ENCODE measurements around the gene ALKBH5.

The ALKBH5 gene

GRCh38 chr17:18224053-18224386, 40.4 kb downstream of the ALKBH5 start:
- no peak for DNase-seq (ENCODE audit: low read depth)

- peak; percentile 28 for DNase-seq (ENCODE audit: low read depth)
These were observed 40.9 kb downstream of the ALKBH5 start for GRCh38 chr17:18224387-18225120.

DNA sequence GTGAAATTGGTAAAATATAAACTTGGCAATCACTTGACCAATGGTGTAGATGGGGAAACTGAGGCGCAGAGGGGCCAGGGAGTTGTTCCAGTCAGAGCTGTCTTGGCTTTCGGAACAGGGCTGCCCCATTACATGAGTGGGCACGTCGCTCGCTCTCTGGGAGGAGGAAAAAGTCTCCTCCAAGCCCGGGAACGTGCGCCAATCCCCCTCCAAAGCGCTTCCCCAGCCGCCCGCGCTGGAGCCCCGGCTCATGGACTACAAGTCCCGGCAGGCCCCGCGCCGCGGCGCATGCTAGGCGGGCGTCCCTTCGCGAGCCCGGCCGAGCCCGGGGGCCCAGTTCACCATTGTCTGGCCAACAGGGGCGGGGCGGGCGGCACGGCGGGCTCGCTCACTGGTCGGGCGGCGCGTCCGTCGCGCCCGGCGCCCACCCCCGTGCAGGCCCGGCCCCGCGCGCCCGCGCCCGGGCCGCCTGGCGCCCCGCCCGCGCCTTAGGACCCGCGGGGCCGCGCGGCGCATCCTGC, 41.6 kb downstream of the ALKBH5 start, which contains the start of gene LLGL1:
LLGL1 (plus strand) TSS at position 515 of the 521 bp plus-strand sequence. CDS start 48 bp downstream, outside the sequence.
- peak; percentile 95 for DNase-seq (ENCODE audit: low read depth)

- DNase-seq (ENCODE audit: low read depth) = no peak
These were observed 42.1 kb downstream of the ALKBH5 start for GRCh38 chr17:18225642-18226283.

DNA sequence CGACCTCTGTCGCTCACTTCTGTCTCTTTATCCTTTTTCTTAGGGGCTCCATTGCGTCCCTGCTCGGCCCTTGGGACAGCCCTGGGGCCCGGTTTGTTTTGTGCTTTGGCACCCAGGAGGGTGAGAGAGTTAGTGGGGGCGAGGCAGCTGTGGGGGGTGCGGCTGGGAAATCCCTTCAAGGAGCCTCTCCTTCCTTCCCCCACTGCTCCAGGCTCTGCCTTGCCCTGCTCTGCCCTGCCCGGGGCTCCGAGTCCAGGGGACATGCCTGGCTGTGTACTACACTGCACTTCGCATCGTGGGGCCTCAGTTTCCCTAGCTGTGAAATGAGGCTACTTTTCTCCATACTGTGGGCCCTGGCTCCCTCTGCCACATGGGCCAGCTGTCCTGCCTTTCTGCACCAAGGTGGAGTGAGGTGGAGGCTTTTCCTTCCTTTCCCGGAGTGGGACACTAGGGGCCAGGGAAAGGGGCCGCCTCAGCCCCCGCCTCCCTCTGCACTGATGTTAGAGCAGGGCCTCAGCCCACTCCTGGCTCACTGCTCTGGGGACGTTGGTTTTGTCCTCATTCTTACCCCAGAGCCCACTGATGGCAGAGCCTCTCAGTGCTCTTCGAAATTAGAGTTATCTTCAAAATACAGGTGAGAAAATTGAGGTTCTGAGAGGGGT, 42.8 kb downstream of the ALKBH5 start:
- DNase-seq (ENCODE audit: low read depth) = no peak

DNA sequence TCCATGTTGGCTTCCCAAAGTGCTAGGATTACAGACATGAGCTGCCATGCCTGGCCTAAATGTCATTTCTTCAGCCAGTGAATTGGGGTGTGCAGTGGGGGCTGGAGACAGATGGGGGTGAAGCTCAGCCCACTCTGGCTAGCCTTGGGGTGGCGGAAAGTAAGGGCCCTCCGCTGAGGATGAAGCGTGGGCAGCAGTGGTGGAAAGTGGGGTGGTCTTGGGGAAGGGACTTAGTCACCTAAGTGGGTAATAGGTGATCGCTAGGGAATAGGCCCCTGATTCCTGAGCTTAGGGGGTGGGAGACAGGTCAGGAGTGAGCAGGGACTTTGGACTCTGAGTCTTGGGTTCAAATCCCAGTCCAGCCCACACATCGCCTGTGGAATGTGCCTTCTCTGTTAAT, 44.0 kb downstream of the ALKBH5 start:
- DNase-seq (ENCODE audit: low read depth) = no peak

- no peak for DNase-seq (ENCODE audit: low read depth)
These were observed 44.6 kb downstream of the ALKBH5 start for GRCh38 chr17:18228176-18228682.

DNA sequence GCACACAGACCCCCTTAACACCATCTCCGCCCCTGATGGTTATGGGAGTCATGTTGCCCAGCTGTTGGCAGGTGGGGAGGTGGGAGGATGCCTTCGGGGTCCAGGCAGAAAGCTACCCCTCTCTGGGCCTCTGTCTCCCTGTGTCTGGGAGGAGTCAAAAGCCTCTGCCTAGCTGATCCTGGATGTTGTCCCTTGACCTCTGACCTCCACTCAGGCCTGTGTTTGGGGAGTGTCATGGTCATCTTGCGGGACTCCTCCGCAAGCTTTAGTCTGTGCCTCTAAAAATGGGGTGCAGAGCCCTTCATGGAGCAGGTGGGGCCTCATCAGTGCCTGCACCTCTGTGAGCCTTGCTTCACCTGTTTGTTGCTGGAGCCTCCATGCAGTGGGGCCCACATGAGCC, 45.6 kb downstream of the ALKBH5 start:
- no peak for DNase-seq (ENCODE audit: low read depth)

GRCh38 chr17:18229771-18230170, 46.1 kb downstream of the ALKBH5 start:
- no peak for DNase-seq (ENCODE audit: low read depth)

- no peak for DNase-seq (ENCODE audit: low read depth)
These were observed 46.9 kb downstream of the ALKBH5 start for GRCh38 chr17:18230288-18231141.

DNA sequence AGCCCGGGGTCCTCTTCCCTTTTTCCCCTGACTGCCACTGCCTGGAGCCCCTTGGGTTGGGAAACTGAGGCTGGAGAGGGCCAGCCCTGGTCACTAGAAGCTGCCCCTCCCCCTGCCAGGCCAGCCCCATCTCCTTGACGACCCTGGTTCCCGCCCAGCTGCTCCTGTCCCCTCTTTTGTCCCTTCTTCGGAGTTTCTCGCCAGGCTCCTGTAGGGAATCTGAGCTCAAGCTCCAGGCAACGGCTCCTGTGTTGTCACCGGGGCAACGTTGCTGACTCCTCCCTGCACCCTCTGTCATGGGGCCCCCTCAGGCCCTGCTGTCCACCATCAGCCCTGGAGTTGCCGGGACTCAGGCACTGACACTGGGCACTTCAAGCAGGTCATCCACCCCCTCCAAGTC, 47.5 kb downstream of the ALKBH5 start:
- DNase-seq (ENCODE audit: low read depth) = no peak

DNA sequence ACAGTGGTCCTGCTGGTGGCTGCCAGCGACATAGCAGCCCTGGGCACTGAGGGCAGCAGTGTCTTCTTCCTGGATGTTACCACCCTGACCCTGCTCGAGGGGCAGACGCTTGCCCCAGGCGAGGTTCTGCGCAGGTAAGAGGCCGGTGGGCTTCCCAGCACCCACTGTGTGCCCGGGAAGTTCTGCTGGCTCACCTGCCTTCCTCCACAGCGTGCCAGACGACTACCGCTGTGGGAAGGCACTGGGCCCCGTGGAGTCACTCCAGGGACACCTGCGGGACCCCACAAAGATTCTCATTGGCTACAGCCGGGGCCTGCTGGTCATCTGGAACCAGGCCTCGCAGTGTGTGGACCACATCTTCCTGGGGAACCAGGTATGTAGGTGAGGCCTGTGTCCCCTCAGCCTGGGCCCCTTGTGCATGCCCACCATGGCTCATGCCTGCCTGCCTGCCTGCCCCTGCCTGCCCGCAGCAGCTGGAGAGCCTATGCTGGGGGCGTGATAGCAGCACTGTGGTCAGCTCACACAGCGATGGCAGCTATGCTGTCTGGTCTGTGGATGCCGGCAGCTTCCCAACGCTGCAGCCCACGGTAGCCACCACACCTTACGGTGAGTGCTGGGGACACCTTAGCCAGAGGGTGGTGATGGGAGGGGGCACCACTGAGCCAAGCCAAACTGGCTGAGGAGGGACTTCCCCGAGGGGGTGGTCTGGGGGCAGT, 50.3 kb downstream of the ALKBH5 start:
- DNase-seq (ENCODE audit: low read depth) = no peak

GRCh38 chr17:18234853-18235380, 51.3 kb downstream of the ALKBH5 start:
- DNase-seq (ENCODE audit: low read depth) = no peak

DNA sequence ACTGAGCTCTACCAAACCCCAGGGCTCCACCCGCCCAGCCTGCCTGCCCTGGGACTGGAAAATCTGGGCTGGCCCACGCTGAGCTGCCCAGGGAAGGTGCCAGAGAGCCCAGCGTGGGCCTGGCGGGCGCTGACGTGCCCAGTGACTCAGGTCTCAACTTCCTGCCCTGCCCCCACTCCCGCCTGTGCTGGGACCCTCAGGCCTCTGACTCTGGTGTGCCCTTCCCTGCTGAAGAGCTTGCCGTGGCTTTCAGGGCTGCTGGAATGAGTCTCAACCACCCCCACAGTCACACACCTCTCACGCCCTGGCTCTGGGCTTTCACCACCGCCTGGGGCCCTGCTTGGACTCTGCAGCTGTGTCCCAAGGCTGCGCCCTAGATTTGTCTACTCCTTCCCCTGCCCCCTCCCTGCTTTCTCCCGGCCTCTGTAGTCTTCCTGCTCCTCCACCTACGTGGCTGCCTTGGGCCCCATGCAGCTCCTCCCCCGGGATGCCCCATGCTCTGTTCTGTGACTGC, 52.2 kb downstream of the ALKBH5 start:
- peak; percentile 47 for DNase-seq (ENCODE audit: low read depth)

- DNase-seq (ENCODE audit: low read depth) = no peak
These were observed 52.9 kb downstream of the ALKBH5 start for GRCh38 chr17:18236494-18236893.

DNA sequence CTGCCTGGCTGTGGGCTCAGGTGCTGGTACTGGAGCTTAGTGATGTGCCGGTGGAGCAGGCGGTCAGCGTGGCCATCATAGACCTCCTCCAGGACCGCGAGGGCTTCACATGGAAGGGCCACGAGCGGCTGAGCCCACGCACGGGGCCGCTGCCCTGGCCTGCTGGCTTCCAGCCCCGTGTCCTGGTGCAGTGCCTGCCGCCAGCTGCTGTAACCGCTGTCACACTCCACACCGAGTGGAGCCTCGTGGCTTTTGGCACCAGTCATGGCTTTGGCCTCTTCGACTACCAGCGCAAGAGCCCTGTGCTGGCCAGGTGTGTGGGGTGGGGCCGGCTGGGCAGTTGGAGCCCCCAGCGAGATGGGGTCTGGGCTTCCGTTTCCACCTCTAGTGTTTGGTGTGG, 53.8 kb downstream of the ALKBH5 start:
- DNase-seq (ENCODE audit: low read depth) = no peak

DNA sequence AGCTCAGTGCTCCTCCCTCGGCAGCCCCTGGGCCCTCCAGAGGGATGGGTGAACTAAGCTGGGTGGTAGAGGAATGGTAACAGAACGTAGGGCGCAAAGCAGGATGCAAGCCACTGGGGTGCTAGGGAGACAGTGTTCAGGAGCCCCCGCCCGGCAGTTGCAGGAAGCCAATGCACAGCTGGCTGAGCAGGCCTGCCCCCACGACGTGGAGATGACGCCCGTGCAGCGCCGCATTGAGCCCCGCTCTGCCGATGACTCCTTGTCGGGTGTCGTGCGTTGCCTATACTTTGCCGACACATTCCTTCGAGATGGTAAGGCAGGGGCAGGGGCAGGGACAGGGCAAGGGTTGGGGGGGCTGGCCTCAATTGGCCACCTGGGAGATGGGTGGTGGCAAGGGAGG, 54.7 kb downstream of the ALKBH5 start:
- DNase-seq (ENCODE audit: low read depth) = no peak

- DNase-seq (ENCODE audit: low read depth) = no peak
These were observed 56.8 kb downstream of the ALKBH5 start for GRCh38 chr17:18240449-18240848.

GRCh38 chr17:18241229-18241871, 57.7 kb downstream of the ALKBH5 start:
- no peak for DNase-seq (ENCODE audit: low read depth)

All from iris pigment epithelial cell (primary cell).